Activated CD8-positive, alpha-beta T cell treated with anti-CD3 and anti-CD28 coated beads for 36 hours (primary cell): ENCODE results near the gene DCC. TPM values are rescaled to one million over a fixed set of nuclear protein-coding genes. Genes with fewer than 3 reads are reported as not detected.

Experiments used
- ATAC-seq: fragments of 200-7000 bp; cut with Tn5 transposase; one replicate; pipeline ENCODE4 v1.10.0; 2021; ENCODE audit warnings: mild to moderate bottlenecking, moderate library complexity
- CTCF ChIA-PET: fragments of 350-600 bp; sonication (Branson Sonifier 250); formaldehyde crosslinking; loops from one replicate; lab custom pipeline; 2021; ENCODE audit warnings: antibody characterized with exemption; lab: Charles Lee
- POLR2A ChIA-PET: fragments of 350-600 bp; sonication (Branson Sonifier 250); formaldehyde crosslinking; loops from one replicate; lab custom pipeline; 2021; ENCODE audit warnings: antibody characterized with exemption; lab: Charles Lee
- DNase-seq: peaks from one replicate; pipeline ENCODE4 v3.0.0-alpha.2; 2020
- H3K27ac Mint-ChIP-seq: one replicate; pipeline ENCODE4 v1.8.0; 2021; ENCODE audit warnings: mild to moderate bottlenecking, mixed read lengths
- H3K27me3 Mint-ChIP-seq: one replicate; pipeline ENCODE4 v1.8.0; 2021; ENCODE audit warnings: mixed read lengths
- H3K36me3 Mint-ChIP-seq: one replicate; pipeline ENCODE4 v1.8.0; 2021; ENCODE audit warnings: low read depth, mixed read lengths
- H3K4me1 Mint-ChIP-seq: one replicate; pipeline ENCODE4 v1.8.0; 2021; ENCODE audit warnings: low read depth, mixed read lengths
- H3K4me3 Mint-ChIP-seq: one replicate; pipeline ENCODE4 v1.8.0; 2021; ENCODE audit warnings: mild to moderate bottlenecking, moderate library complexity, mixed read lengths
- H3K9me3 Mint-ChIP-seq: one replicate; pipeline ENCODE4 v1.8.0; 2021; ENCODE audit warnings: mixed read lengths
- intact Hi-C: fragments of 100-400 bp; cut with micrococcal nuclease; formaldehyde crosslinking; loops from one replicate; pipeline ENCODE4 v1.10.0; 2022
- total RNA-seq, 2 experiments: library from RNA; stranded (reverse); gene quantifications; one replicate each; pipeline ENCODE4 v1.2.3, GENCODE V29; 2021
- TF ChIP-seq, protein P1 (sequence below): fragments of 200-600 bp; IDR thresholded peaks from one replicate; pipeline ENCODE4 v1.8.0; 2022; ENCODE audit warnings: antibody characterized with exemption, mild to moderate bottlenecking

Gene DCC
- total RNA-seq, 2 experiments from 2014 or later = not detected

DNA sequence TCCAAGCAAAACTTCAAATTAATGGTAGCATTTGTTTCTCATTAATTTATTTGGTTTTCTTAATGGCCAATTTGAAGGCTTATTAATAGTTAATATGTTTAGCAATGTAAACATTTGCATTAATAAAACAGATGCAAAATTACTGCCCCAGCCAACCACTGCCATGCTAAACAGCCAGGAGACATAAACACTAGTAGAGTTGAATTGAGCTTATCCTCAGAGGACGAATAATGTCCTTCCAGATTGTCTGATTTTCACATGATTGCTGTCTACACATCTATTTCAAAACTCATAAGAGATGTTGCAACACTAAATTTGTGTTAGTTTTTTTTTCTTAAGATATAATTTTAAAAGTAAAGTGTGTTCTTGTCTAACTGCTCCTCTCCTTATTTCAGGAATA is 128.5 kb downstream of the DCC start:
- no peaks in the 10 kb centered on the region for H3K4me1 Mint-ChIP-seq
- H3K9me3 Mint-ChIP-seq = peaks cover 5% of the 10 kb centered on the region
- no peak for DNase-seq
- H3K4me3 Mint-ChIP-seq = no peak overlapping the region
- H3K27me3 Mint-ChIP-seq = no peaks in the 10 kb centered on the region
- ChIA-PET CTCF (no interaction called here), POLR2A (no interaction called here)
- no peaks in the 10 kb centered on the region for H3K36me3 Mint-ChIP-seq
- intact Hi-C loops = no loop called here
- H3K27ac Mint-ChIP-seq = no peak overlapping the region
- TF ChIP-seq, protein P1, sequence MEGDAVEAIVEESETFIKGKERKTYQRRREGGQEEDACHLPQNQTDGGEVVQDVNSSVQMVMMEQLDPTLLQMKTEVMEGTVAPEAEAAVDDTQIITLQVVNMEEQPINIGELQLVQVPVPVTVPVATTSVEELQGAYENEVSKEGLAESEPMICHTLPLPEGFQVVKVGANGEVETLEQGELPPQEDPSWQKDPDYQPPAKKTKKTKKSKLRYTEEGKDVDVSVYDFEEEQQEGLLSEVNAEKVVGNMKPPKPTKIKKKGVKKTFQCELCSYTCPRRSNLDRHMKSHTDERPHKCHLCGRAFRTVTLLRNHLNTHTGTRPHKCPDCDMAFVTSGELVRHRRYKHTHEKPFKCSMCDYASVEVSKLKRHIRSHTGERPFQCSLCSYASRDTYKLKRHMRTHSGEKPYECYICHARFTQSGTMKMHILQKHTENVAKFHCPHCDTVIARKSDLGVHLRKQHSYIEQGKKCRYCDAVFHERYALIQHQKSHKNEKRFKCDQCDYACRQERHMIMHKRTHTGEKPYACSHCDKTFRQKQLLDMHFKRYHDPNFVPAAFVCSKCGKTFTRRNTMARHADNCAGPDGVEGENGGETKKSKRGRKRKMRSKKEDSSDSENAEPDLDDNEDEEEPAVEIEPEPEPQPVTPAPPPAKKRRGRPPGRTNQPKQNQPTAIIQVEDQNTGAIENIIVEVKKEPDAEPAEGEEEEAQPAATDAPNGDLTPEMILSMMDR = no peak
- ATAC-seq = no peak

DNA sequence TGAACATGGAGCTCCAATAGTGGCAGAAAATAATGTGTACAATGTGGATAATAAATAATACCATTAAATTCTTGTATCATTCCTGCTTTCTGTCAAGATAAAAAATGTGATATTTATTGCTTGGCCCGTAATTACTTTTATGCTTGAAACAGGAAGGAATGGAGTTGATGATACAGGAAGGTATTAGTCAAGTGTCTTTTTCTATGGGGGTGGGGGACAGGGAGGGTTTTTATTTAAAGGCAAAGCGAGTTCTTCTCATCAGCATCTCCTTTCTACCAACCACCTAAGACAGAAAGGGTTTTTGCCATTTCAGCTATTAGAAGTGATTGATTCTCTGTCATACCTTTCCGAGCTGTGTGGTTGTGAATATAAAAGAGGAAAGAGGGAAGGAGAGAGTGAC is 135.3 kb downstream of the DCC start:
- no peaks in the 10 kb centered on the region for H3K4me1 Mint-ChIP-seq
- no peaks in the 10 kb centered on the region for H3K27me3 Mint-ChIP-seq
- intact Hi-C loops = no loop called here
- H3K36me3 Mint-ChIP-seq = no peaks in the 10 kb centered on the region
- H3K27ac Mint-ChIP-seq = no peak overlapping the region
- ChIA-PET POLR2A (no interaction called here), CTCF (no interaction called here)
- no peak for DNase-seq
- no peak overlapping the region for H3K4me3 Mint-ChIP-seq
- H3K9me3 Mint-ChIP-seq = no peaks in the 10 kb centered on the region
- ATAC-seq = no peak
- TF ChIP-seq, protein P1 = no peak

DNA sequence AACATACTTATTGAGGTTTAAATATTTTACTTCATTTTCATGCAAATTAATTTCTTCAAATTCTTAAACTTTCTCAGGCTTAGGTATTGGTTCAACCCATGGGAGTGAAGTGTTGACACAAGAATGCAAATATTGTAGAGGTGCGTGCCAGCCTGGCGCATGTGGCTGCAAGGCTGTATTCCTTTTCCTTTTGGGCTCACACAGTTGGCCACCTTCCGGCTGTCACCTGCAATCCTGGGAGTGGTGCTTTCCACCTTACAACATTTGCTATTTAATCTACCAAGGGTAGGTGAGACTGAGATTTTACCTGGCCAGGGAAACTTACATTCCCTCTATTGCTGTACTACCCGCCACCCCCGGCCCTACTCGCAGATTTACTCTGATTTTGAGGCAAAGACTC is 141.1 kb downstream of the DCC start:
- H3K27me3 Mint-ChIP-seq = no peaks in the 10 kb centered on the region
- intact Hi-C loops = no loop called here
- TF ChIP-seq, protein P1 = no peak
- ChIA-PET POLR2A (no interaction called here), CTCF (no interaction called here)
- no peak overlapping the region for H3K4me3 Mint-ChIP-seq
- no peaks in the 10 kb centered on the region for H3K36me3 Mint-ChIP-seq
- ATAC-seq (no peak), DNase-seq (no peak)
- H3K27ac Mint-ChIP-seq = no peak overlapping the region
- no peaks in the 10 kb centered on the region for H3K4me1 Mint-ChIP-seq
- H3K9me3 Mint-ChIP-seq = no peaks in the 10 kb centered on the region

DNA sequence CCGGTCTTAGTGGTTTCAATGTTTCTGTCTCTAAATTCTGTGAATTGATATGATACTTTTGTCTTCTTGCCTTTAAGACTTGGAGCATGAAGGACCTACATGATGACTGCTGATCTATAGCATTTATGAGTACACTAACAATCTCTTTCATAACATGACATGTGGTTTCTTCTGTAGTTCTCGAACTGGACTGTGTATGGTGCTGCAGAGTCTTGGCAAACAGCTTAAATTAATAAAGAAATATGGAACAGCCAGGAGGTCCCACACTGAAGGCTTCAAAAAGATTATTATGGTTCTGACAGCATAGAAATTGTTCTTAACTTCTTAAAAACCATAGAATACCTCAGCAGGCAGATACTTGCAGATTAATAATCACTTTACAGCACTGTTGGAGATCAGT is 145.0 kb downstream of the DCC start:
- Mint-ChIP-seq H3K9me3 (no peaks in the 10 kb centered on the region), H3K27me3 (no peaks in the 10 kb centered on the region), H3K4me3 (no peak overlapping the region), H3K27ac (no peak overlapping the region), H3K4me1 (no peaks in the 10 kb centered on the region), H3K36me3 (no peaks in the 10 kb centered on the region)
- CTCF ChIA-PET = interaction anchor here (1.1 kb wide), 1 partner anchor 25 kb away, joined by 3 read pairs; no protein-coding TSS in a partner anchor
- DNase-seq = no peak
- ATAC-seq = no peak
- POLR2A ChIA-PET = no interaction called here
- TF ChIP-seq, protein P1 = no peak
- intact Hi-C loops = no loop called here

DNA sequence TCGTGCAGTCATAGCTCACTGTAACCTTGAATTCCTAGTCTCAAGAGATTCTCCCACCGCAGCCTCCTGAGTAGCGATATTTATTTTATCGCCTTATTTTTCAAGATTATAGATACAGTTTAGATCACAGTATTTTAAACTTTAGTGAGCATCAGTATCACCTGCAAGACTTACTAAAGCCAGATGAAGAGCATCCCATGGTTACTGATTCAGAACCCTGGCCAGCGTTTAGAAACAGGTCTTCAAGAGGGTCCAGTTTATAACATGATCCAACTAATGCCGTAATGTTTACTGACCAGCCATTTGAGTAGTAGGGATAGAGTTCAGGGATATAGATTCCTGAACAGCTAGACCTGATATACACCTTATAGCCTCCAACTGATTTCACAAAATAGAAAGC is 146.1 kb downstream of the DCC start:
- Mint-ChIP-seq H3K27ac (no peak overlapping the region), H3K4me3 (no peak overlapping the region), H3K27me3 (no peaks in the 10 kb centered on the region), H3K36me3 (no peaks in the 10 kb centered on the region), H3K9me3 (no peaks in the 10 kb centered on the region), H3K4me1 (no peaks in the 10 kb centered on the region)
- TF ChIP-seq, protein P1 = no peak
- DNase-seq = no peak
- POLR2A ChIA-PET = no interaction called here
- intact Hi-C loops = no loop called here
- CTCF ChIA-PET = no interaction called here
- ATAC-seq = no peak
